ENCODE measurements around the gene PPIG.
"Not testable (repeated sequence)": the region's sequence is repeated elsewhere in the genome, so short reads cannot be mapped to it uniquely, and the experiment has no call there.

Gene PPIG

GRCh38 chr2:169584005-169584877 lies at the start of gene PPIG:
PPIG (plus strand) TSS chr2:169584351; CDS start chr2:169604042, 19,691 bp downstream.
- peak; percentile 92 for DNase-seq (ENCODE audit: low spot score)

- not testable (repeated sequence) for DNase-seq (ENCODE audit: low spot score)
These were observed 44.7 kb upstream of the PPIG start for GRCh38 chr2:169539460-169539859.

GRCh38 chr2:169540146-169540545 lies 44.0 kb upstream of the PPIG start:
- no peak for DNase-seq (ENCODE audit: low spot score)

- no peak for DNase-seq (ENCODE audit: low spot score)
These were observed 41.7 kb upstream of the PPIG start for GRCh38 chr2:169542433-169542832.

- DNase-seq (ENCODE audit: low spot score): no peak
These were observed 37.4 kb upstream of the PPIG start for GRCh38 chr2:169546756-169547155.

GRCh38 chr2:169561364-169561763 lies 22.8 kb upstream of the PPIG start:
- no peak for DNase-seq (ENCODE audit: low spot score)

- DNase-seq (ENCODE audit: low spot score): not testable (repeated sequence)
These were observed 22.1 kb upstream of the PPIG start for GRCh38 chr2:169562084-169562483.

- DNase-seq (ENCODE audit: low spot score): no peak
These were observed 21.6 kb upstream of the PPIG start for GRCh38 chr2:169562519-169562918.

GRCh38 chr2:169565686-169566085 lies 18.5 kb upstream of the PPIG start:
- no peak for DNase-seq (ENCODE audit: low spot score)

GRCh38 chr2:169569948-169570347 lies 14.2 kb upstream of the PPIG start:
- DNase-seq (ENCODE audit: low spot score): no peak

- DNase-seq (ENCODE audit: low spot score): not testable (repeated sequence)
These were observed 13.4 kb upstream of the PPIG start for GRCh38 chr2:169570752-169571151.

- DNase-seq (ENCODE audit: low spot score): no peak
These were observed 12.6 kb upstream of the PPIG start for GRCh38 chr2:169571571-169571970.

GRCh38 chr2:169572189-169572588 lies 12.0 kb upstream of the PPIG start:
- no peak for DNase-seq (ENCODE audit: low spot score)

- DNase-seq (ENCODE audit: low spot score): no peak
These were observed 11.4 kb upstream of the PPIG start for GRCh38 chr2:169572821-169573159.

GRCh38 chr2:169573160-169573973 lies 10.8 kb upstream of the PPIG start, which contains the start of gene FASTKD1:
FASTKD1 (minus strand) TSS chr2:169573865; CDS start chr2:169572029, 1,836 bp downstream.
- DNase-seq (ENCODE audit: low spot score): peak; percentile 90

GRCh38 chr2:169573974-169574299 lies 10.2 kb upstream of the PPIG start:
- no peak for DNase-seq (ENCODE audit: low spot score)

- DNase-seq (ENCODE audit: low spot score): not testable (repeated sequence)
These were observed 9.6 kb upstream of the PPIG start for GRCh38 chr2:169574539-169574938.

GRCh38 chr2:169575264-169575663 lies 8.9 kb upstream of the PPIG start:
- not testable (repeated sequence) for DNase-seq (ENCODE audit: low spot score)

- DNase-seq (ENCODE audit: low spot score): no peak
These were observed 5.1 kb upstream of the PPIG start for GRCh38 chr2:169579044-169579443.

- DNase-seq (ENCODE audit: low spot score): not testable (repeated sequence)
These were observed 1.4 kb upstream of the PPIG start for GRCh38 chr2:169582552-169583266.

GRCh38 chr2:169583518-169583917 lies 633 bp upstream of the PPIG start:
- no peak for DNase-seq (ENCODE audit: low spot score)

- DNase-seq (ENCODE audit: low spot score): no peak
These were observed 1.5 kb downstream of the PPIG start for GRCh38 chr2:169585673-169586072.

All from GM03348 (cell line).